Ectodermal cell (in vitro differentiated cells): ENCODE measurements around the gene ACTMAP.

ENCODE experiments used
- H3K27ac ChIP-seq: 2 replicates; pipeline ENCODE4 v1.7.0; 2013; ENCODE audit warnings: mild to moderate bottlenecking, low read depth, low read length; ENCODE audit not compliant: insufficient read depth, poor library complexity, severe bottlenecking
- H3K27me3 ChIP-seq: 2 replicates; pipeline ENCODE4 v1.7.0; 2013; ENCODE audit warnings: mild to moderate bottlenecking, low read length; ENCODE audit not compliant: insufficient read depth, control insufficient read depth, poor library complexity, severe bottlenecking
- H3K36me3 ChIP-seq: one replicate; pipeline ENCODE4 v1.7.0; 2013; ENCODE audit warnings: low read length; ENCODE audit not compliant: control insufficient read depth, insufficient read depth
- H3K4me1 ChIP-seq: one replicate; pipeline ENCODE4 v1.7.0; 2013; ENCODE audit warnings: low read length; ENCODE audit not compliant: control insufficient read depth, insufficient read depth
- H3K4me3 ChIP-seq: 2 replicates; pipeline ENCODE4 v1.7.0; 2013; ENCODE audit warnings: low read depth, low read length, control low read depth; ENCODE audit not compliant: insufficient read depth
- H3K9me3 ChIP-seq: 2 replicates; pipeline ENCODE4 v1.7.0; 2013; ENCODE audit warnings: mild to moderate bottlenecking, low read length, moderate library complexity; ENCODE audit not compliant: control insufficient read depth
- WGBS, 2 experiments: methylation state at CpG; one replicate each; pipeline ENCODE4 v1.1.7; 2013; ENCODE audit warnings: missing lambda C conversion rate in 2 of 2; 5-methylcytosine and 5-hydroxymethylcytosine counted together

Gene ACTMAP

DNA sequence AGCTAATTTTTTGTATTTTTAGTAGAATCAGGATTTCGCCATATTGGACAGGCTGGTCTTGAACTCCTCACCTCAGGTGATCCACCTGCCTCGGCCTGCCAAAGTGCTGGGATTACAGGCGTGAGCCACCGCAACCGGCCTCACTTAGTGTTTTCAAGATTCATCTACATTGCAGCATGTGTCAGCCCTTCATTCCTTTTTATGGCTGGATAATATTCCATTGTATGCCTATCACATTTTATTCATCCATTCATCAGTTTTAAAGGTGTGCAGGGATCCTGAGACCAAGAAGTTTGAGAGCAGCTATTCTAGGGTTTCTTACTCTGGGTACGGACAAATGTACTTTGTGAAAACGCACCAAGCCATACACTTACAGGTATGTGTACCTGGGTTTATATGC, 42.7 kb downstream of the ACTMAP start:
- 95 to 96% methylated on average over 6 to 7 of the region's 7 CpGs for whole genome bisulfite sequencing, 2 experiments
- H3K4me1 ChIP-seq = no peaks in the 10 kb centered on the region
- no peak overlapping the region for H3K4me3 ChIP-seq
- H3K27me3 ChIP-seq = no peaks in the 10 kb centered on the region
- H3K36me3 ChIP-seq = peaks cover 30% of the 10 kb centered on the region
- H3K27ac ChIP-seq = no peak overlapping the region
- no peaks in the 10 kb centered on the region for H3K9me3 ChIP-seq

DNA sequence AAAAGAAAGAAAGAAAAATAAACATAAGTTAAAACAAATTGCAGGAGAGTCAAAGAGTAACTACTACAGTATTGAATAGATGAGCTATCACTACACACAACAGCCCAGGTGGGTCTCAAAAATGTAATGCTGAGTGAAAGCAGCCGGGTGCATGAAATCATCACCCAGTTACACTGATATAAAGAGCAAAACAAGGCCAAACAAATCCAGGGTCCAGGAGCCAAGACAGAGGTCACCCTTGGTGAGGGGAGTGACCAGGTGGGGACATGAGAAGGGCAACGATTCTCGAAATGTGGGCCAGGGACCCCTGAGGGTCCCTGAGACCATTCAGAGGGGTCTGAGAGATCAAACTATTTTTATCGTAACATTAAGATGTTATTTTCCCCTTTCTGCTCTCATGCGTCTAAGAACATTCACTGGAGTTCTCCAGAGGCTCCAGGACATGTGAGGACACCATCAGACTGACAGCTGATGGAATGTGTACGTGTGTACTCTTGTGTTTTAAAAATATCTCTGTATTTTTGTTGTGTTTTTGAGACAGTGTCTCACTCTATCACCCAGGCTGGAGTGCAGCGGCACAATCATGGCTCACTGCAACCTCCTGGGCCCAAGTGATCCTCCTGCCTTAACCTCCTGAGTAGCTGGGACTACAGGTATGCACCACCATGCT, 44.2 kb downstream of the ACTMAP start:
- Histone ChIP-seq H3K4me3 (no peak overlapping the region), H3K4me1 (no peaks in the 10 kb centered on the region), H3K9me3 (no peaks in the 10 kb centered on the region), H3K27me3 (no peaks in the 10 kb centered on the region), H3K27ac (no peak overlapping the region), H3K36me3 (peaks cover 40% of the 10 kb centered on the region)
- 94 to 96% methylated on average over 7 of the region's 7 CpGs for WGBS, 2 experiments

DNA sequence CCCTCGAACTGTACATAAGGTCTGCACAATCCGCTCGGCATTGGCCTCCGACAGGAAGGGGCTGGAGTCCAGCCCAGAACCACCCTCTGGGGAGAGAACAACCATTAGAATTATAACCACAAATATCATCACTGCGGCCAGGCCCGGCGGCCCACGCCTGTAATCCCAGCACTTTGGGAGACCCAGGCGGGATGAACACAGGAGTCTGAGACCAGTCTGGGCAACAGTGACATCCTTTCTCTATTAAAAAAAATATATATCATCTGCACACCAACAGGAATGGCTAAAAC, 45.0 kb downstream of the ACTMAP start:
- Histone ChIP-seq H3K36me3 (peaks cover 41% of the 10 kb centered on the region), H3K4me1 (no peaks in the 10 kb centered on the region), H3K27me3 (no peaks in the 10 kb centered on the region), H3K4me3 (no peak overlapping the region), H3K27ac (no peak overlapping the region), H3K9me3 (no peaks in the 10 kb centered on the region)
- WGBS, 2 experiments = 92 to 97% methylated on average over 9 of the region's 9 CpGs

DNA sequence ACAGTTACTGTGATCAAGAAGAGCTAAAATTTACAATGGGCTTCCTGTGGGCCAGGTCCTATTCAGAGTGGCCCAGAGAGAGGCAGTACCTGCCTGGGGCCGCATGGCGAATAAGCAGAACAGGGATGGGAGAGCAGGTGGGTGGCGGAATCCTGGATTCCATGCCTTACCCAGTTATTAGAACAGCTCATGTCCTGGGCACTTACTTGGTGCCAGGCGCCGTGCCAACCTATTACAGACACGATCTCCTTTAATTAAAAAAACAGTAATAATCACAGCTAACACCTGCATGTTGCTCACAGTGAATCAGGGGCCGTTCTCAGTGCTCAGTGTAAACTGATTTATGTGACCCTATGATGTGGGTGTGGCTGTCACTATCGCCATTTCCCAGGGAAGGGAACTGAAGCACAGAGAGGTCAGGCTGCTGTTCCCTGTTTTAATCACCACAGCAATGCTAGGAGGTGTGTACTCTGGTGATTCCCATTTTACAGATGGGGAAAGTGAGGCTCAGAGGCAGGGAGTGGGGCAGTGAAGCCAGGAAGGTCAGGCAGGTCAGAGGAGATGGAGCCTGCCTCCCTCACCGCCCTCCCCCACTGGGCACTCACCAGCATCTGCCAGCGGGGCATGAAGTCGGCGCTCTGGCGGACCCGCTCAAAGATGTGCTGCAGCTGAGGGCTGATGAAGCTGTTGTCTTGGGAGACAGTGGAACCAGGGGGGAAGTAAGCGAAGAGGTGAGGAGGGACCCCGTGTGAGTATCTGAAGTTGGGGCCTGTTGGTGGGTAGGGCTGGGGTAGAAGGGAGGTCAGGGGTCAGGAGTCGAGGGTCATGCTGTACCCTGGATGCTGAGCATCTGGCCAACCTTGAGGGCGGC, 45.6 kb downstream of the ACTMAP start:
- no peak overlapping the region for H3K27ac ChIP-seq
- no peak overlapping the region for H3K4me3 ChIP-seq
- H3K9me3 ChIP-seq = no peaks in the 10 kb centered on the region
- no peaks in the 10 kb centered on the region for H3K4me1 ChIP-seq
- 96% methylated on average over 18 of the region's 18 CpGs for WGBS, 2 experiments
- peaks cover 47% of the 10 kb centered on the region for H3K36me3 ChIP-seq
- no peaks in the 10 kb centered on the region for H3K27me3 ChIP-seq

DNA sequence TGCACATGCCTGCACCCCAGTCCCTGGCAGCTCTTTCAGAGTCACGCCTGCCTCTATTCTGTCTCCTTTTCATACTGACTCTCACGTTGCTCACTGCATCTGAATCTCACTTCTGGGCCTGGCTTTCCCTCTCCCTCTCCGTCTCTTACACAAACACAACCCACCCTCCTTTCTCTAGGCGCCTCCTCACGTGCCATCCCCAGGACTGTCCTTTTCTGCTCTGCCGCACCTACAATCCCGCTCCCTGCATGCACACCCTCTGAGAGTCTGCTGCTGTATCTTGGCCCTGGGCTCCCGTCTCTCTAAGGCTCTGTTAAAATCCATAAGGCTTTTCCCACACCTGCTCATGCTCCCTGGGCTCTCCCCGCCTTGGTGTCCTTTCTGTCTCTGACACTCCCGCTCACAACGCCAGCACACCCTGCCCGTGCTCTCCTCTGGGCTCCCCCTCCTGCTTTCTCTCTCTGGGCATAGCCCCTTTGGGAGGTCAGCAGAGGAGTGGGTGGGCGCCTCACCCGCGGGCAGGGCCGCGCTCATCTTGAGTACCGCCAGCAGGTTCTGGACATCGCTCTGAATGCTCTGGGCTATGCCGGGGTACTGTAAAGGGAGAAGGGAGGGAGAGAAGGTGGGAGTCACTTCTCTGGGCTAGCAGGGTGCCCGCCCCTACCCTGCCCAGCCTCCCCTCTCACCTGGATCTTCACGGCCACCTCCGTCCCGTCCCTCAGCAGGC, 47.1 kb downstream of the ACTMAP start:
- Histone ChIP-seq H3K9me3 (no peaks in the 10 kb centered on the region), H3K4me3 (no peak overlapping the region), H3K36me3 (peaks cover 39% of the 10 kb centered on the region), H3K4me1 (no peaks in the 10 kb centered on the region), H3K27ac (no peak overlapping the region), H3K27me3 (no peaks in the 10 kb centered on the region)
- 88% methylated on average over 24 of the region's 24 CpGs for WGBS, 2 experiments

DNA sequence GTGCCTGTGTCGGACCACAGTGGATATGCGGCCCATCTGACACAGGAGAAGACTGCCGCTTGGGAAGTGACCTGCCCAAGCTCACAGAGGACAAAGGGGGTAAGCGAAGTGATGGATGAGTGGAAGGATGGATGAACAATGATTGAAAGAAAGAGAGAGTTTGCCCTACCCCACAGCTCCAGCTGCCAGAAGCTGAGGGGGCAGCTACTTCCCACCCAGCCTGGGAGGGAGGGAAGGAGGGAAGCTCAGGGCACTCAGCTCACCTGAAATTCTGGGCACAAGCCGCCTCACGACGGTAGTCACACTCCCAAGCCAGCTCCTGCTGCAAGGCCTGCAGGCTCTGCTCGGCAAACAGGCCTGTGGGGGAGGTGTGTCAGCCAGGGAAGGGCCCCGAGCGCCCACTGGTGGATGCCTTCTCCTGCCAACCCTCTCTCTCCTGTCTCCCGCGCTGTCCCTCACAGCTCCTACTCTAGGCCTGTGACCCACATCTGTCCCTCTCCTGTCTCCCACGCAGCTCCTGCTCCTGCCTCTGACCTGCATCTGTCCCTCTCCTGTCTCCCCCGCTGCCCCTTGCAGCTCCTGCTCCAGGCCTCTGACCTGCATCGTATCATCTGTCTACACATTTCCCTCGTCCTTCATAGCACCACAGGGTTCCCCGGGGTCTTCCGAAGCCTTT, 47.8 kb downstream of the ACTMAP start:
- Histone ChIP-seq H3K4me1 (no peaks in the 10 kb centered on the region), H3K27me3 (no peaks in the 10 kb centered on the region), H3K9me3 (no peaks in the 10 kb centered on the region), H3K36me3 (peaks cover 39% of the 10 kb centered on the region), H3K27ac (no peak overlapping the region), H3K4me3 (no peak overlapping the region)
- 63% methylated on average over 18 of the region's 18 CpGs for WGBS, 2 experiments

DNA sequence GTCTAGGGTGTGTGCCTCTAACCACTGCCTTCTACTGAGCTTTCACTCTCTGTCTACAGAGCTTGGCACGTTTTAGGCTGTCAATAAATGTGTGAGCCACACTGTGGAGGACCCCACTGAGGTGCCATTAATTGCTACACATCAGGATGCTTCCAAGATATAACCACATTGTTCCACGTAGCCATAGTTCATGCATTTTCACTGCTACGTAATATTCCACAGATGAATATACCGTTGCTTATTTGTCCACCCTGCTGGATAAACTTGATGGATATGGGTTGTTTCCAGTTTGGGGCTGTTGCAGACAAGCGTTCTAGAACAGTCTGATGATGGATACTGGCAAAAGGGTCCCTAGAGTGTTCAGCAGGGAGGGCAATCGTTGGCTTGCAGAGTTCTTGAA, 48.5 kb downstream of the ACTMAP start:
- Histone ChIP-seq H3K9me3 (no peaks in the 10 kb centered on the region), H3K27me3 (no peaks in the 10 kb centered on the region), H3K4me1 (no peaks in the 10 kb centered on the region), H3K27ac (no peak overlapping the region), H3K36me3 (peaks cover 41% of the 10 kb centered on the region), H3K4me3 (no peak overlapping the region)
- WGBS, 2 experiments = 94 to 95% methylated on average over 6 of the region's 6 CpGs

DNA sequence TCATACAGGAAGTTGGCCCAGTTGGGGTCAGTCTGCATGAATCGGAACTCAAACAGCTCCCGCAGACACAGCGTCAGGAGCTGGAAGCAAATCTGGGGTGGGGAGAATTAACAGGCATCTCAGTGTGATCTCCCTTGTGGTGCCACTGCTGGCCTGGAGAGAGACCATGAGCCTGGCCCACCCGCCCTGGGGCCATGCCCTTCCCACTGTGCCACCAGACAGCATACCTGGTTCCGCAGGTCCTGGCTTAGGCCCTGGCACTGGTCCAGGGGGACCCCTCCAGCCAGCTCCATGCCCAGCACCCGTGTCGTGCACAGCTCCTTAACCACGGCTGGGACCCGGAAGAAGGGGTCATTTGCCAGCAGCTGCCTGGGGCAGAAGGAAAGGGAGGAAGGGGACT, 50.2 kb downstream of the ACTMAP start:
- Histone ChIP-seq H3K36me3 (peaks cover 36% of the 10 kb centered on the region), H3K4me1 (no peaks in the 10 kb centered on the region), H3K4me3 (no peak overlapping the region), H3K9me3 (no peaks in the 10 kb centered on the region), H3K27me3 (no peaks in the 10 kb centered on the region), H3K27ac (no peak overlapping the region)
- 92 to 95% methylated on average over 9 of the region's 9 CpGs for WGBS, 2 experiments

DNA sequence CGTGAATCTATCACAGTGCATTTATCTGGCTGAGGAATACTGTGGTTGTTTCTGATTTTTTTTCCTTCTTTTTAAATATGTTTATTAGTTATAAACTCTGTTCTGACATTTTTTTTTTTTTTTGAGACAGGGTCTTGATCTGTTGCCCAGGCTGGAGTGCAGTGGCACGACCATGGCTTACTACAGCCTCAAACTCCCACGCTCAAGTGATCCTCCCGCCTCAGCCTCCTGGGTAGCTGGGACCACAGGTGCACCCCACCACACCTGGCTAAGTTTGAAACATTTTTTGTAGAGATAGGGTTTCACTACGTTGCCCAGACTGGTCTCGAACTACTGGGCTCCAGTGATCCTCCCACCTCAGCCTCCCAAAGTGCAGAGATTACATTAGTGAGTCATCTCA, 53.3 kb downstream of the ACTMAP start:
- no peaks in the 10 kb centered on the region for H3K27me3 ChIP-seq
- 92 to 93% methylated on average over 6 of the region's 6 CpGs for WGBS, 2 experiments
- H3K4me1 ChIP-seq = no peaks in the 10 kb centered on the region
- H3K27ac ChIP-seq = no peak overlapping the region
- H3K4me3 ChIP-seq = no peak overlapping the region
- H3K36me3 ChIP-seq = peaks cover 26% of the 10 kb centered on the region
- no peaks in the 10 kb centered on the region for H3K9me3 ChIP-seq

DNA sequence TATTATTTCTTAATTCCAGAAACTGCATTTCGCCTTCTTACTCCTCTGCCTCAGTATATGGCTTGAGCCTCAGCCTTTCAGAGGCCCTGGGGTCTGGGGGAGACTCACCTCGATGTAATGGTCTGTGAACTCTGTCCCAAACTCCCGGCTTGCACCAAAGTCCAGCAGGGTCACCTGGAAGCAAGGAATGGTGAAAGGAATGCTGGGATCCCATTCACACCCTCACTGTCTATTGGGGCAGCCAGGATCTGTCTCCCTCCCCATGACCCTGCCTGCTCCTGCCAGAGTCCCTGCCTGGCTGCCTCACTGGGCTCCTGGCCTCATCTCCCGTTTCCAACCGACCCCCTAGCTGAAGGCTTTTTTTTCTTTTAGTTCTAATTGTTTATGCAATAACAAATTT, 54.4 kb downstream of the ACTMAP start:
- no peaks in the 10 kb centered on the region for H3K9me3 ChIP-seq
- no peaks in the 10 kb centered on the region for H3K27me3 ChIP-seq
- H3K4me3 ChIP-seq = no peak overlapping the region
- H3K27ac ChIP-seq = no peak overlapping the region
- H3K4me1 ChIP-seq = peaks cover 4% of the 10 kb centered on the region
- WGBS, 2 experiments = 97 to 99% methylated on average over 4 to 5 of the region's 5 CpGs
- peaks cover 17% of the 10 kb centered on the region for H3K36me3 ChIP-seq
